H7 (cell line): ENCODE measurements around the gene FAAP20. TPM values are rescaled to one million over a fixed set of nuclear protein-coding genes. Genes with fewer than 3 reads are reported as not detected.

Experiments used
- DNase-seq: peaks from one replicate; pipeline ENCODE4 v3.0.0; 2012
- H3K27me3 ChIP-seq: 2 replicates; pipeline ENCODE4 v1.6.0; 2011; ENCODE audit warnings: mild to moderate bottlenecking, low read length; ENCODE audit not compliant: control insufficient read depth, insufficient read depth
- H3K36me3 ChIP-seq: replicated peaks from 2 replicates; pipeline ENCODE4 v1.5.1; 2011; ENCODE audit warnings: low read length; ENCODE audit not compliant: control insufficient read depth, insufficient read depth
- H3K4me3 ChIP-seq: 2 replicates; pipeline ENCODE4 v1.5.1; 2011; ENCODE audit warnings: low read depth, mild to moderate bottlenecking, control low read depth, low read length, moderate library complexity; ENCODE audit not compliant: insufficient read depth
- total RNA-seq: library from RNA; depleted of rRNA; stranded (reverse); fragments of >200 nt; shearing (Covaris generic); gene quantifications from 2 replicates; pipeline ENCODE4 v1.2.3, GENCODE V29; 2014

Gene FAAP20
- total RNA-seq, 1 experiment from 2014 or later, result 69.9 TPM

GRCh38 chr1:2209400-2210083 is 15.0 kb upstream of the FAAP20 start:
- H3K36me3 ChIP-seq, result no peaks in the 10 kb centered on the region
- DNase-seq, result no peak
- peaks cover 8% of the 10 kb centered on the region; the same call in 1 of the 2 replicates for H3K27me3 ChIP-seq
- no peak overlapping the region for H3K4me3 ChIP-seq

DNA sequence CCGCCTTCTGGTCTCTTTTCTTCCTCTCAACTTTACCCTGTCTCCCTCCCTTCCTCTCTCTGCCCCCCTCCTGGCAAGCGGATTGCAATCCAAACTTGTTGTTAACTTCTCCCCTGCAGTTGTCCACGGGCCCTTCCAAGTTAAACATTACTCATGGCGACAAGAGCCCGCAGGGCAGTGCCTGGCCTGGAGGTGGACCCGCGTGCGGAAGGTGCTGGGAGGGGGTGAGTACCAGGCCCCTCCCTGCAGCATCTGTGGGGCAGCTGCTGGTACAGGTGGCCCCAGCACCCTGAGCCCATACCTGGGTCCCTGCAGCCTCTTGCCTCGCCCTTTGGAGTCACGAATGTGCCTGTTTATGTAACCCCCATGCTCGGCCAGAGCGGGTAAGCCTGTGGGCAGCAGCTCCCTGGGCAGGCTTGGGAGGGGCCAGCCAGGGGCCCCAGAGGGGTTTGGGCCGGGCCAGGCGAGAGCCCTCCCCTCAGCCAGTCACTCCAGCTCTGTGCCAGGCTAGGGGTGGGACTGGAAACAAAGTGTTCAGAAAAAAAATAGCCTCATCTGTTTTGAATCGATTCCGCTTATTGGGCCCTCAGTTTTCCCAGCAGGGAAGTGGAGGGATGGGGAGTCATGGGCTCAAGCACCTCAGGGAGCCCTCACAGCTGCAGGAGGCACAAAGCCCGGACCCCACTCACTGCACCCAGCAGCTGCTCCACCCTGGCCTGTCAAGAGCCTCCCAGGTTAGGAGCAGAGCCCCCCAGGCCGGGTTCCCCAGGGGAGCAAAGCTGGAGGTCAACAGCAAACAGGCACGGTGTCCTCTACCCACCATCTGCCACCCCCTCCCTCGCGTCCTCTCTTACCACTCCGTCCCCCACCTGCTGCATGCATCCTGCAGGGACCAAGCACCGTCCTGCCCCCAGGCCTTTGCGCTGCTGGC is 14.0 kb upstream of the FAAP20 start:
- Histone ChIP-seq H3K36me3 (no peaks in the 10 kb centered on the region), H3K4me3 (no peak overlapping the region), H3K27me3 (peaks cover 8% of the 10 kb centered on the region; the same call in 1 of the 2 replicates)
- no peak for DNase-seq

- Histone ChIP-seq H3K27me3 (peaks cover 8% of the 10 kb centered on the region; the same call in 1 of the 2 replicates), H3K4me3 (no peak overlapping the region), H3K36me3 (no peaks in the 10 kb centered on the region)
- no peak for DNase-seq
These were observed 12.4 kb upstream of the FAAP20 start for GRCh38 chr1:2206813-2207487.

DNA sequence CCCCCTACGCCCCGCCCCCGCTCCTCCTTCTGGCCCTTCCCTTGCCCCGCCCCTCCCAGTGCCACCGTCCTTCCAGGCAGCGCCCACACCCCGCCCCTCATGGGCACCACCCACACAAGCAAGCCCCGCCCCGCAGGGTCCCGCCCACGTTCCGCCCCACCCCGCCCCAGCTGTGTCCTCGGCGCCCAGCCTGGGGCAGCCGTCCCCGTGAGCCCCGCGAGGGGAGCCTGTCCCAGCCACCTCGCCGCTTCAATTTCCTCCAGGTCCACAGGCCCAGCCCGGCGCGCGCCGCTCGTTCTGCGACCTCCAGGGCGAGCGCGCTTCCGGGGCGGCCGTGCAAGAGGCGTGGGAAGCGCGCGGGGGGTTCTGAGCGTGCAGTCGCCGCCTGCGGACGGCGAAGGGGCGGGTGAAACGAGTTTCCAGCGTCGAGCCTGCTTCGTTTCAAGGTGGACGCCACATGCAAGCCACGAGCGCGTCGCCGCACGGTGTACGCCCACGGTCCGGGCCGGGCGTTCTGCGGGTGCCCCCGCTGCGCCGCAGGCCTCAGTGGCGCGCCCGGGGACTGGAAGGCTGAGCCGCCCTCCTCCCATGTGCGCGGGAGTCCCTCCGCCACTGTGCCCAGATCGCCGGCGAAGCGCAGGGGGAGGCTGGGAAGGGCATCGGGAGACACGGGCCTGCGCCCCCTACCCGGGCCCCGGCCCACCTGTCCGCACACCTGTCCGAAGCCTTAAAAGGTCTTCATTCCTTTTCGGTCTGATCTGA is 10.8 kb upstream of the FAAP20 start:
- Histone ChIP-seq H3K4me3 (peak overlapping the region; percentile 69), H3K36me3 (no peaks in the 10 kb centered on the region), H3K27me3 (peaks cover 8% of the 10 kb centered on the region; the same call in 1 of the 2 replicates)
- peak; percentile 87 for DNase-seq

- peak; percentile 100 for DNase-seq
- Histone ChIP-seq H3K27me3 (peaks cover 8% of the 10 kb centered on the region; the same call in 1 of the 2 replicates), H3K36me3 (no peaks in the 10 kb centered on the region), H3K4me3 (peak overlapping the region; percentile 63)
These were observed 10.0 kb upstream of the FAAP20 start for GRCh38 chr1:2204415-2205190.

- H3K4me3 ChIP-seq, result peak overlapping the region; percentile 63
- peaks cover 8% of the 10 kb centered on the region; the same call in 1 of the 2 replicates for H3K27me3 ChIP-seq
- DNase-seq, result no peak
- H3K36me3 ChIP-seq, result no peaks in the 10 kb centered on the region
These were observed 9.3 kb upstream of the FAAP20 start for GRCh38 chr1:2203671-2204414.

GRCh38 chr1:2202843-2203601 is 8.4 kb upstream of the FAAP20 start:
- no peaks in the 10 kb centered on the region for H3K36me3 ChIP-seq
- peaks cover 8% of the 10 kb centered on the region; the same call in 1 of the 2 replicates for H3K27me3 ChIP-seq

GRCh38 chr1:2202008-2202575 is 7.5 kb upstream of the FAAP20 start:
- H3K36me3 ChIP-seq, result no peaks in the 10 kb centered on the region
- H3K4me3 ChIP-seq, result no peak overlapping the region
- DNase-seq, result no peak
- H3K27me3 ChIP-seq, result peaks cover 8% of the 10 kb centered on the region; the same call in 1 of the 2 replicates

More at GRCh38 chr1:2202843-2203601, 8.4 kb upstream of the FAAP20 start:
- no peak for DNase-seq
- H3K4me3 ChIP-seq, result no peak overlapping the region

- H3K27me3 ChIP-seq, result peaks cover 7% of the 10 kb centered on the region; the same call in 1 of the 2 replicates
- H3K4me3 ChIP-seq, result no peak overlapping the region
- DNase-seq, result no peak
- no peaks in the 10 kb centered on the region for H3K36me3 ChIP-seq
These were observed 6.5 kb upstream of the FAAP20 start for GRCh38 chr1:2201062-2201461.

DNA sequence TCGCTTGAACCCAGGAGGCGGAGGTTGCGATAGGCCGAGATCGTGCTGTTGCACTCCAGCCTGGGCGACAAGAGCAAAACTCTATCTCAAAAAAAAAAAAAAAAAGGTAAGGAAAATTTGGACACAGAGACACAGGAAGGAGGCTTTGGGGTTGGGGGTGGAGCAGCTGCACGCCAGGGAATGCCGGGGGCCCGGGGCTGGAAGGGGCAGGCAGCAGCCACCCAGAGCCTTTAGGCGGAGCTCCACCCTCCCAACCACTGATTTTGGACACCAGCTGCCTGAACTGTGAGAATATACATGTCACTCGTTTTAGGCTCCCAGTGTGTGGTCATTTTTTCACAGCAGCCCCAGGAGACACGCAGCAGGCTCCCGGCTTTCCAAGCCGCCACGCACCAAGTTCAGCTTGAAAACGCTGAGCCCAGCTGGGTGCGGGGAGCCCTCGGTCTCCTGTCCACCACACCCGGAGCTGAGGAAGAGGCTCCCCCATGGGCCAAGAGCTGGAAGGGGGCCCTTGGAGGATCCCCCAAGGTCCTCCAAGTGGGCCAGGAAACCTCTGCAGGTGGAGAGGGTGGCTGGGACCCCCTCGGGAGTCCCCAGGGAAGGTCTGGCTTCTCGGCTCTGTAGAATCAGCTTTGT is 5.9 kb upstream of the FAAP20 start:
- H3K4me3 ChIP-seq, result no peak overlapping the region
- no peaks in the 10 kb centered on the region for H3K36me3 ChIP-seq
- peaks cover under 1% of the 10 kb centered on the region; the same call in 1 of the 2 replicates for H3K27me3 ChIP-seq
- DNase-seq, result no peak

DNA sequence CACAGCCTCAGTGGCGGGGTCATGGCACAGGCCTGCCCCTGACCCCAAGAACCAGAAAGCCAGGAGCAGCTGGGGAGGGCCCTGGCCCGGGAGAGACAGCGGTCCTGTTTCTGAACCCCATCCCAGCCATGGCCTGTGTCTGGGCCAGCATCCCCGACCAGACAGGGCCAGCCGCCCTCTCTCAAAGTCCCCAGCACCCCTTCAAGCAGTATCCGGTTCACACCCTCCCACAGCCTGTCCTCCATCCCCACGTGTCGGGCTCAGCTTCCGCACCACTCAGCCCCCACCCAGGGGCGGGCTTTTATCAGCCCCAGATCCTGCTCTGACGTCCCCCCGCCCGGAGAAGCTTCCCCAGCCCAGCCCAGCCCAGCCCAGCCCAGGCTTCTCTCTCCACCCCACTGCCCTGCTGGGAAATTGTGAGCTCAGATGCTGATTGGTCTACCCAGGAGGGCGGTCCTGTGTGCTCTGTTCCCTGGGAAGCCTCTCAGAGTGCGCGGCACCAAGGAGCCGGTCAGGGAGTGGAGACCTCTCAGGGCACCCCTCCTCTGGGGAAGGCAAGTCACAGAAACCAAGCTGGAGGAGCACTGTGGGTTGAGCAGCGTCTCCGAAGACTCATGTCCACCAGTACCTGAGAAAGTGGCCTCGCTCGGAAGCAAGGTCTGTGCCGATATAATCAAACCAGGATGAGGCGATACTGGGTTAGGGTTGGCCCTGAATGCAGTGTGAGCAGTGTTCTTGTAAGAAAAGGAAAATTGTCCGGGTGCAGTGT is 4.7 kb upstream of the FAAP20 start:
- Histone ChIP-seq H3K36me3 (no peaks in the 10 kb centered on the region), H3K4me3 (peak overlapping the region; percentile 46), H3K27me3 (no peaks in the 10 kb centered on the region; the same call in 1 of the 2 replicates)
- DNase-seq, result peak; percentile 95
